Placental epithelial cell (primary cell): ENCODE measurements around the gene TEAD4. TPM values are rescaled to one million over a fixed set of nuclear protein-coding genes. Genes with fewer than 3 reads are reported as not detected.

Experiments used
- small RNA-seq: library from RNA; depleted of rRNA; stranded (forward); fragments of <200 nt; gene quantifications from one replicate; pipeline ENCODE3, GENCODE V24; 2012
- total RNA-seq: library from RNA; depleted of rRNA; stranded (reverse); fragments of >200 nt; gene quantifications from 2 replicates; pipeline ENCODE4 v1.2.3, GENCODE V29; 2012

TEAD4 gene
- 4.7 and 16.2 TPM in 2 replicates for total RNA-seq

DNA sequence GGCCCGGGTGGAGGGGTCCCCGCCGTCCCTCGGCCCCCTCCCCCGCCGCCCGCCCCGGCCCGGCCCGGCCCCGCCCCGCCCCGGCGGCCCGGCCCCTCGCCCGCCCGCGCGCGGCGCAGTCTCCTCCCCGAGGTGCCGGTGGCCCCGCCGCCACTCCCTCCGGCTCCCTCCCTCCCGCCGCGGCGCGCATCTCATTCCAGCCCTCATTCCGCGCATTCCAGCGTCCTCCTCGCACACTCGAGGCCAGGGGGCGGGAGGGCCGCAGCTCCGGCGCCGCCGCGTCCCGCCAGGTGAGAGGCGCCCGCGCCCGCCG, at the start of gene TEAD4:
TEAD4 (plus strand) TSS at position 206 of the 313 bp plus-strand sequence.

DNA sequence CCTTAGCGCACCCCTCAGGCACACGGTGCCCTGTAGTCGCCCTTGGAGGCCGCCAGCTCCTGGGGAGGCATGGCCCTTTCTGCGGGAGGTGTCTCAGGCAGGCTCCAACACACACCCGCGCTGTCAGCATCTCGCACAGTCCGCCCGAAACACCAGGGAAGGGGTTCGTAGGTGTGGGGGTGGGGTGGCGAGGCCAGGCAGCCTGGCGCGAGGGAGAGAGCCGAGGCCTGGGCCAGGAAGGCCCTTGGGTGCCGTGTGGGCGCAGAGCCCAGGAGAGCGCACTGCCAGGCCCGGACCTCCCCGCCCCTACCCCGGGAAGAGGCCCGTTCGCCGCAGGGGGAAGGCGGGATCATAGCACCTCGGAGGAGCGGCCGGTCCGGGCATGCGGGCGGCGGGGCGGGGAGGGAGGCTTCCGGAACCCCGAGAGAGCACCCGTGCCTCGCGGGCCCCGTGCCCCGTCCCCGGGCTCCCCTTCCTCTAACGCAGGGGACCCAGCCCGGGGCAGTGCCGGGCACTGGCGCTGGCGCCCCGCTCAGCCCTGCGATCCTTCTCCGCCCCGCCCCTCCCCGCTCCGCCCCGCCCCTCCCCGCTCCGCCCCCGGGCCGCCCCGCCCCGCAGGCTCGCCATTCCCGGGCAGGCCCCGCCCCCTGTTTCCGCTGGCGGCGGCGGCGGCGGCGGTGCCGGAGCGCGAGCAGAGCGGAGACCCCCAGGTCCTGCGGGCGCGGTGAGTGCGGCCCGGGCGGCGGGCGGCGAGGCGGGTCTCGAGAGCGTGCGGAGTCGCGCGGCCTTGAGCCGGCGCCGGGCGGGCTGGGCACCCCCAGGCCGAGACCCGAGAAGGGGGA, 117.8 kb downstream of the TEAD4 start, which contains the start of gene TSPAN9:
TSPAN9 (plus strand) TSS at position 650 of the 842 bp plus-strand sequence. CDS start 123,815 bp downstream, outside the sequence.

Small RNAs within 50 kb of the gene (small RNA-seq; reads per million reads assigned to genes)
- gene RNU6-1315P: 0.12 reads per million

Other genes starting within 250 kb of the TEAD4 start
- gene FKBP4, start 164.4 kb upstream of the TEAD4 start, total RNA-seq: 24.3 and 42.3 TPM in 2 replicates
- gene ITFG2, start 146.7 kb upstream of the TEAD4 start, total RNA-seq: 20.3 and 28.7 TPM in 2 replicates
- gene NRIP2, start 124.4 kb upstream of the TEAD4 start, total RNA-seq: not detected in 2 replicates
- gene TEX52, start 102.4 kb upstream of the TEAD4 start, total RNA-seq: not detected in 2 replicates
- 3.5 and 8.9 TPM in 2 replicates for gene FOXM1, start 82.2 kb upstream of the TEAD4 start, total RNA-seq
- 16.9 and 19.8 TPM in 2 replicates for gene RHNO1, start 82.2 kb upstream of the TEAD4 start, total RNA-seq
- gene TULP3, start 68.5 kb upstream of the TEAD4 start, total RNA-seq: 24.5 and 28.3 TPM in 2 replicates
- gene TSPAN9, start 118.0 kb downstream of the TEAD4 start, total RNA-seq: 8.6 and 13.0 TPM in 2 replicates